Activated CD8-positive, alpha-beta memory T cell treated with anti-CD3 and anti-CD28 coated beads for 4 hours (primary cell): ENCODE data around the gene TRMU.

ENCODE experiments used
- DNase-seq, 2 donors: peaks; one replicate each; pipeline ENCODE4 v3.0.0-alpha.2; 2020; ENCODE audit warnings: low read depth in 2 of 2

TRMU gene

DNA sequence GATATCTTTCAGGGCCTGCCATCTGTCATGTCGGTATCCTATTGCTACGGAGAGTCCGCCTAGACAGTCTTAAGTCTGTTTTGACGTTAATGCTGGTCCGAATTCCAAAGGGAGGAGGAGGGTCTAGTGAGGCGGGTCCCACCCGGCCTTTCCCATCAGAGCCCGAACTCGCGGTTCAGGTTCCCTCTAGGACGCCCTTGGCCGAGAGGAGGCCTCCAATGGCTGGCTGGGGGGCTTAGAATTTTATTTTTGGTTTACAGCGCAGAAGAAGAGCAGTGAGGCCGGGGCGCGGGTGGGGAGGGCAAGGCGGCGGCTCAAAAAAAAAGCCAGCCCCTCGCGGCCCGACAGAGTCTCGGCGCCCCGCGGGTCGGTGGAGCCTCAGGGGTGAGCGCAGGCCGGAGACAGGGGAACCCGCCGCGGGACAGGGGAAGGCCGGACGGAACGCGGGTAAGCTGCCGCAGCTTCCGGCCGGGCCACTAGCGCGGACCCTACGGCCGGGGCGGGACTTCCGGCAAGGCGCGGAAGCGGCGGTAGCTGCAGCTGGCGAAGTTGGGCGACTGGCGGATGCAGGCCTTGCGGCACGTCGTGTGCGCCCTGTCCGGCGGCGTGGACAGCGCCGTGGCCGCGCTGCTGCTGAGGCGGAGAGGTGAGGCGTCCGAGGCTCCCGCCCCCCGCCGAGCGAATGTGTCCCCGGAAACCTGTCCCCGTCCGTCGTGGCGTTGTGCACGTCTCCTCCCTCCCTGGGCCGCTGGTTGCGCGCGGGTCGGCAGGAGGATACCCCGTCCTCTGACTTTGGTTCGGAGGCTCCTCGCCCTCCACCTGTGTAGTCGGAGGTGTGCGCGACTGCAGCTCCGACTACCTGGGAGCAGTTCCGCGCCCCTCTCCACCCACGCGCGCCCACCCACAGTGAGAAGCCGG, at the start of gene TRMU:
Gene TRMU (plus strand): TSS at position 514 of the 918 bp plus-strand sequence. CDS start 51 bp downstream, at position 565.
- peak; percentile 45 to 54 for DNase-seq

- no peak for DNase-seq
Measured at GRCh38 chr22:46286006-46286405, 49.5 kb upstream of the TRMU start.

- no peak for DNase-seq
Measured at GRCh38 chr22:46286941-46287872, 48.3 kb upstream of the TRMU start.

GRCh38 chr22:46287873-46288751, 47.4 kb upstream of the TRMU start:
- DNase-seq: no peak

DNA sequence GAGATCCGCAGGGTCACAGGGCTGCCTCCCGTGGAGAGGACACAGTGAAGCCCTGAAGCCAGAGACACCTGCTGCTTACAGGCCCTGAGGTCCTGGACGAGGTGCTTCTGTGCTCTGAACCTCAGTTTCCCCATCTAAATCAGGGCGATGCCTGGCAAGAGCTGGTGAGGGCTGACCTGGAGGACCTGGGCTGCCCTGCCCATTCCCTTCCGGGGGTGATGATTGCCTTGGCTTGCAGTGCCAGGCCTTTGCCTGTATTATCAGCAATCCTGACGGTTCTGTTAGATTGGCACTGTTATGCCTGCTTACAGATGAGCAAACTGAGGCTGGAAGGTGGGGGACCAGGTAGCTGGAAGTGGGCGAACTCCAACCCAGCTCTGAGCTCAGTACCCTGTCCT, 46.7 kb upstream of the TRMU start:
- no peak for DNase-seq

DNA sequence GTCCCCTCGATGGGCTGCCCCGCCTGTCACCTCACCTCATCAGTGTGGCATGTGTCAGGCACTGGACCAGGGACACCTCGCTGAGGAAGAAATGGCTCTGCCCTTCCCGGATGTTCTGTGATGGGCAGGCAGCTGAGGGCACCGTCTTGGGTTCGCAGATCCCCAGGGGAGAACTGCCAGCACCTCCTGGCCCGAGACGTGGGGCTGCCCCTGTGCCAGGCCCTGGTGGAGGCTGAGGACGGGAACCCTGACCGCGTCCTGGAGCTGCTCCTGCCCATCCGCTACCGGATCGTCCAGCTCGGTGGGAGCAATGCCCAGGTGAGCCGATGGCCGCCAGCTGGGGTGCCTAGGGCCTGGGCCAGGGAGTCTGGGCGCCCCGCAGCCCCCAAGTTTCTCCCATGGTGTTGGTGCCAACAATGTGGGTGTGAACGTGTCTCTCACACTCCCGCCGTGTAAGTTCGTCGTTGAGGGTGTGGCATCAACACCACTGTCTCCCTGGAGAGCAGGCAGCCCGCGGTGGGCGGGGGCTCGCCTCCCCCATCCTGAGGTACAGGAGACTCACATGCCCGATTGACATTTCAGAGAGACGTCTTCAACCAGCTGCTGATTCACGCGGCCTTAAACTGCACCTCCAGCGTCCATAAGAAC, 46.1 kb upstream of the TRMU start:
- DNase-seq: no peak

DNA sequence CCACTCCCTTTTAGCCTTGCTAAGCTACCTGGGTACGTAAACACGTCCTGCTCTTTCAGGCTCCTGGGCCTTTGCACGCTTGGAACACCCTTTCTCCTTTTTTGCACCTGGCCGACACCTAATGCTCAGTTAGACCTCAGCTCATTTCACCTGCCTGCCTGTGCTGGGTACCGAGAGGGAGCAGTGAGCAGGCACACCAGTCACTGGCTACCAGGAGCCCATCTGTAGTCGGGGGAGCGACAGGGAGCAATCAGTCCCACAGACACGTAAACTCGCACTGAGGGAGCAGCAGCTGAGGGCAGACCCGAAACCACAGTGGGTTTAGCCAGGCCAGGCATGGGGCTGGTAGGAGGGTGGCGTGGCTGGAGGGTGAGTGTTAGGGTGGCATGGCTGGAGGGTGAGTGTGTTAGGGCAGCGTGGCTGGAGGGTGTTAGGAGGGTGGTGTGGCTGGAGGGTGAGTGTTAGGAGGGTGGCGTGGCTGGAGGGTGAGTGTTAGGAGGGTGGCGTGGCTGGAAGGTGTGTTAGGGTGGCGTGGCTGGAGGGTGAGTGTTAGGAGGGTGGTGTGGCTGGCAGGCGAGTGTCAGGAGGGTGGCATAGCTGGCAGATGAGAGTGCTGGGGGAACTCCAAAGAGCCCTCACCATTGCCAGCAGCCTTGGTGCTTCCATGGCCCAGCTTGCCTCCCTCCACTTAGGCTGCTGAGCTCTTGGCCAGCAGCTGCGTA, 45.2 kb upstream of the TRMU start:
- DNase-seq: no peak

DNA sequence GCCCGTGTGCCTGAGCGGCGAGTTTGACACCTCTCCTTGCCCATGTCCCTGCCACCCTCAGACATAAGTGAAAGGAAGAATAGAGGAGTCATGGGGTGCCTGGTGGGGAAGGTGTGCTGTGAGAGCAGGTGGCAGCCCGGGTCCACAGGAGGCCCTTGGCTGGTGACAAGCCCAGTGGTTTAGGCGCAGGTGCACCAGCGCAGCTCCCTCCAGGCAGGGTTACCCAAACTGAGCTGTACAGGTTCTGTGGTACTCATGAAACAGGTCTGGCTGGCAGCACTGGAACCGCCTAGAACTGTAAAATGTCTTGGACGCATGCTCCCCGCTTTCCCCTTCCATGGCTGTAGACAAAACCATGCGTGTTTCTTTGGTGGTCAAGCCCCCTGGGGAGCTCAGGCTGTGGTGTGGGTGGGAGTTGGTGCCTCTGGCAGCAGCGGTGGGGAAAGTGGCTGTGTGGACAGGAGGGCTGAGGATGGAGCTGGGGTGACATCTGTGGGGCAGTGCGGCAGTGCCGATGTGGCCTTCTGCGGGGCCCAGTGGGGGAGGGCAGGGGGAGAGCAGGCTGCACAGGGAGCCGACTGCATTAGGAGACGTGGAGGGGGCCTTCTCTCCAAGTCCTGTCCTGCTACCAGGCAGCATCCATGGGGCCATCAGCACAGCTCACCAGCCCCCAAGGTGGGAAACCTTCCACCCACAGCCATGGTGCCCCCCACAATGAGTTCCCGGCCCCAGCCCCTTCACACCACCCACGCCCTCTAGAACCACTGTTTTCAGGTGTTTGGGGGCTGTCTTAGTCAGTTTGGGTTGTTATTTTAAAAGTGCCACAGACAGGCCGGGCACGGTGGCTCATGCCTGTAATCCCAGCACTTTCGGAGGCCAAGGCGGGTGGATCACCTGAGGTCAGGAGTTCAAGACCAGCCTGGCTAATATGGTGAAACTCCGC, 44.4 kb upstream of the TRMU start:
- DNase-seq: no peak

DNA sequence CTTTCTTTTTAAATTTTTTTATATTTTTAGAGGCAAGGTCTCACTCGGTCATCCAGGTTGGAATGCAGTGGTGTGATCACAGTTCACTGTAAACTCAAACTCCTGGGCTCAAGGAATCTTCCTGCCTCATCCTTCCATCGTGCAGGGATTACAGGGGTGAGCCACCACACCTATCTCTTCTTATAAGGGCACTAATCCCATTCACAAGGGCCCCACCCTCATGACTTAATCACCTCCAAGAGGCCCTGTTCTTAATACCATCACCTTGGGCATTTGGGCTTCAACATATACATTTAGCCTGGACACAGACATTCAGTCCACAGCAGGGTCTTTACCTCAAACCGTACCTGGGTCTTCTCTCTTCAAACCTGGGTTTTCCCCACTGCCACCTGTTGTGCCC, 43.3 kb upstream of the TRMU start:
- no peak for DNase-seq

DNA sequence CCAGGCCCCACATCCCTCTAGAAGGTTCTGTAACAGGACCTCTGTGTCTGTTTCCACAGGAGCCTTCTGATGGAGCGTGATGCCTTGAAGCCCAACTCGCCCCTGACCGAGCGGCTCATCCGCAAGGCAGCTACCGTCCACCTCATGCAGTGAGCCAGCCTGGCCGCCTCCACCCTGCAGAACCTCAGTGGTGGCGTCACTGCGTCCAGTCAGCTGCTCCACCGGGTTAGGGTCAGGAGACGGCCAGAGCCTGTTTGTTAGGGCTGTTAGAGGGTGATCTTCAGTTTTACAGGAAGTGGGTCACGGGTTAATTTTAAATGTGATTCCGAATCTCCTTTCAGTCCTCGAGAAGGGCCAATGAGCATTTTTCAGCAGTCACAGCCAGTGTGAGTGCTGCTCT, 42.8 kb upstream of the TRMU start:
- no peak for DNase-seq

GRCh38 chr22:46293577-46294260, 41.8 kb upstream of the TRMU start:
- no peak for DNase-seq

GRCh38 chr22:46294784-46295183, 40.7 kb upstream of the TRMU start:
- no peak for DNase-seq

GRCh38 chr22:46295277-46295971, 40.1 kb upstream of the TRMU start:
- no peak for DNase-seq

DNA sequence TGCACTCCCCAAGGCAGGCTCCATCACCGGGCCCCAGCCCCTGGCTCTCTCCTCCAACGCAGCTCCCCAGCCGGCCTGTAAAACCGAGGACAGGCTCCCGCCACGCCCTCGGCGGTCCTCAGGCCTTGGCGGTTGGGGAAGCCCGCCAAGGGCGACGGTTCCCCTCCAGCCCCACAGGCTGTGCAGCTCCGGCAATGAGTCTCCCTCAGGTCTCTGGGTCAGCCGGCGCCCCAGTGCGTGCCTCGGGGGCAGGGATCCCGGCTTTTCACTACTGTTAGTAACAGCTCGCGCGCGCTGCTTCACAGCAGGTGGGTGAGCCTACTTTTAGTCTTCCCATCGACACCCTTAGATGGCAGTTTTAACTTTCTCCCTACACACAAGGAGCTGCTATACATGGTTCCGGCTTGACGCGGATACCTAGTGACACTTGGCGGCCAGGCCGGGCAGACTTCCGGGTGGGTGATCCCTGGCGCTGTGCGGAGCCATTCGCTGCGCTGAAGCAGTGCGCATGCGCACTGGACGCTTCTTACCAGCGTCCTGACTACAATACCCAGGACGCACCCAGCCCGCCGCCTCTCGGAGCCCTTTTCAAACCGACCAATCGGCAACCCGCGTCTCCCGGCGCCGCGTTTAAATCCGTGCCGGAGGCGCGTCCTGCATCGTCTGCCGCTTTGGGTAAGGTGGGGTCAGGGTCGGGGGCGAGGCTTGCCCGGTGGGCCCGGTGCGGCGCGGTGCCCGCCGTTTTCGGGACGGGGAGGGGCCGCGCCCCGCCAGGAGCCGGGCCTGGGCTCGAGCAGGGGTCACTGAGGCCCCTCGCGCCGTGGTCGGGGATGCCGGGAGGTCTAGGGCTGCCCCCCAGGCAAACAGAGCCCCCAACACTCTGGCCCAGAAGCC, 39.0 kb upstream of the TRMU start, which contains the start of gene GTSE1:
Gene GTSE1 (plus strand): TSS at position 614 of the 894 bp plus-strand sequence. CDS start 531 bp downstream, outside the sequence.
- DNase-seq: peak; percentile 94 to 95

- no peak for DNase-seq
Measured at GRCh38 chr22:46297151-46297812, 38.2 kb upstream of the TRMU start.

DNA sequence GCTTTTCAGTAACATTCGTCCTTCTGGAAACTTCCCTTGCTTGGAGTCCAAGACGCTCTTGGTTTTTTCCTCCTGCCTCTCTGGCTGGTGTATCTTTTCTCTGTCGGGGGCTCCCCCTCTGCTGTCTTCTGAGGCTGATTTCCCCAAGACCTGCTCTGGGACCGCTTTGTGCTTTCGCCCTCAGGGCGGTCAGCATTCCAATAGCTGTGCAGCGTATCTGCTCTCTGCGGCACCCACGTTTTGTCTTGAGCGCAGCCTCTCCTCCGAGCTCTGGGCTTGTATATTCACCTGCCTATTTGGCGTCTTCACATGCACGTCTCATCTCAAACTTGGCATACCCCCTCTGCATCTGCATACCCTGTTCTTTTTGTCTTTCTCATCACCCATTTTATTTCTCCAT, 36.4 kb upstream of the TRMU start:
- no peak for DNase-seq
